Nephron progenitor cell (in vitro differentiated cells): Measurements from ENCODE around the gene RALGAPA1.
"Not testable (repeated sequence)": the region's sequence is repeated elsewhere in the genome, so short reads cannot be mapped to it uniquely, and the experiment has no call there.

Experiments used
- DNase-seq: peaks from one replicate; pipeline ENCODE4 v3.0.0; 2021
- H3K27ac Mint-ChIP-seq: 2 replicates; pipeline ENCODE4 v1.8.0; 2021; ENCODE audit warnings: mild to moderate bottlenecking, moderate library complexity, mixed read lengths
- H3K27me3 Mint-ChIP-seq: 2 replicates; pipeline ENCODE4 v1.8.0; 2021; ENCODE audit warnings: mild to moderate bottlenecking, low read depth, mixed read lengths; ENCODE audit not compliant: poor library complexity
- H3K36me3 Mint-ChIP-seq: 2 replicates; pipeline ENCODE4 v1.8.0; 2021; ENCODE audit warnings: low read depth, mixed read lengths
- H3K4me1 Mint-ChIP-seq: 2 replicates; pipeline ENCODE4 v1.8.0; 2021; ENCODE audit warnings: mixed read lengths
- H3K4me3 Mint-ChIP-seq: 2 replicates; pipeline ENCODE4 v1.8.0; 2021; ENCODE audit warnings: mild to moderate bottlenecking, moderate library complexity, mixed read lengths
- H3K9me3 Mint-ChIP-seq: 2 replicates; pipeline ENCODE4 v1.8.0; 2021; ENCODE audit warnings: mild to moderate bottlenecking, moderate library complexity, mixed read lengths
- TF ChIP-seq, protein P1 (sequence below): fragments of 200-600 bp; sonication (generic); IDR thresholded peaks from 2 replicates; pipeline ENCODE4 v1.5.0; 2021; ENCODE audit warnings: antibody characterized with exemption

RALGAPA1 gene

DNA sequence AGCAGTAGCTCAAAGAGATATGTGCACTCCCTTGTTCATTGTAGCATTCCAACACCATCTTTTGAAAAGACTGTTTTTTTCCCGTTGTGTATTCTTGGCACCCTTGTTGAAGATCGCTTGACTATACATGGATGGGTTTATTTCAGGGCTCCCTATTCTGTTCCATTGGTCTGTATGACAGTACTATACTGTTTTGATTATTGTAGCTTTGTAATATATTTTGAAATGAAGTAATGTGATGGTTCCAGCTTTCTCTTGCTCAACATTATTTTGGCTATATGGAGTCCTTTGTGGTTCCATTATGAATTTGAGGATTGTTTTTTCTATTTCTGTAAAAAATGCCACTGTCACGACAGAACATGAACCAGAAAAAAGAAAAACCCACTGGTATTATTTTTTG, 42.7 kb upstream of the RALGAPA1 start:
- no peak overlapping the region for H3K27ac Mint-ChIP-seq
- peaks cover 19% of the 10 kb centered on the region for H3K9me3 Mint-ChIP-seq
- H3K4me1 Mint-ChIP-seq: no peaks in the 10 kb centered on the region
- H3K36me3 Mint-ChIP-seq: peaks cover 70% of the 10 kb centered on the region
- H3K4me3 Mint-ChIP-seq: no peak overlapping the region
- no peak for DNase-seq
- H3K27me3 Mint-ChIP-seq: peaks cover 3% of the 10 kb centered on the region
- TF ChIP-seq, protein P1, sequence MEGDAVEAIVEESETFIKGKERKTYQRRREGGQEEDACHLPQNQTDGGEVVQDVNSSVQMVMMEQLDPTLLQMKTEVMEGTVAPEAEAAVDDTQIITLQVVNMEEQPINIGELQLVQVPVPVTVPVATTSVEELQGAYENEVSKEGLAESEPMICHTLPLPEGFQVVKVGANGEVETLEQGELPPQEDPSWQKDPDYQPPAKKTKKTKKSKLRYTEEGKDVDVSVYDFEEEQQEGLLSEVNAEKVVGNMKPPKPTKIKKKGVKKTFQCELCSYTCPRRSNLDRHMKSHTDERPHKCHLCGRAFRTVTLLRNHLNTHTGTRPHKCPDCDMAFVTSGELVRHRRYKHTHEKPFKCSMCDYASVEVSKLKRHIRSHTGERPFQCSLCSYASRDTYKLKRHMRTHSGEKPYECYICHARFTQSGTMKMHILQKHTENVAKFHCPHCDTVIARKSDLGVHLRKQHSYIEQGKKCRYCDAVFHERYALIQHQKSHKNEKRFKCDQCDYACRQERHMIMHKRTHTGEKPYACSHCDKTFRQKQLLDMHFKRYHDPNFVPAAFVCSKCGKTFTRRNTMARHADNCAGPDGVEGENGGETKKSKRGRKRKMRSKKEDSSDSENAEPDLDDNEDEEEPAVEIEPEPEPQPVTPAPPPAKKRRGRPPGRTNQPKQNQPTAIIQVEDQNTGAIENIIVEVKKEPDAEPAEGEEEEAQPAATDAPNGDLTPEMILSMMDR: no peak

DNA sequence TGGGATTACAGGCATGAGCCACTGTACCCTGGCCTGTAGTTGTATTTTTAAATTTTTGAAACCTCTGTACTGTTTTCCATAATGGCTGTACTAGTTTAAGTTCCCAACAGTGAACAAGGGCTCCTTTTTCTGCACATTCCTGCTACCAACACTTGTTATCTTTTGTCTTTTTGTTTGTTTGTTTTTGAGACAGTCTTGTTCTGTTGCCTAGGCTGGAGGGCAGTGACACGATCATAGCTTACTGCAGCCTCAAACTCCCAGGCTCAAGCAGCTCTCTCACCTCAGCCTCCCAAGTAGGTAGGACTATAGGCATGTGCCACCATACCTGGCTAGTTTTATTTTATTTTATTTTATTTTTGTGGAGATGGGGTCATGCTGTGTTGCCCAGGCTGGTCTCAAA, 40.0 kb upstream of the RALGAPA1 start:
- Mint-ChIP-seq H3K4me3 (no peak overlapping the region), H3K9me3 (peaks cover 19% of the 10 kb centered on the region), H3K36me3 (peaks cover 93% of the 10 kb centered on the region), H3K27me3 (peaks cover 3% of the 10 kb centered on the region), H3K27ac (no peak overlapping the region), H3K4me1 (no peaks in the 10 kb centered on the region)
- TF ChIP-seq, protein P1: no peak
- no peak for DNase-seq

DNA sequence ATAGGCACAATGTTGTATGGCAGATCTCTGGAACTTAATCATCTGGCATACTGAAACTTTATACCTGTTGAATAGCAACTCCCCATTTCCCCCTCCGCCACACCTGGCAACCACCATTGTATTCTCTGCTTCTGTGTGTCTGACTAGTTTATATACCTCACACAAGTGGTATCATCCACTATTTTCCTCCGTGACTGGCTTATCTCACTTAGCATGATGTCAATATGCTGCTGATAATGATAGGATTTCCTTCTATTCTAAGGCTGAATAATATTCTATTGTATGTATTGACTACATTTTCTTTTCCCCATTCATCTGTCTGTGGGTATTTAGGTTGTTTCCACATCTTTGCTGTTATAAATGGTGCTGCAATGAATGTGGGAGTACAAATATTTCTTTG, 38.5 kb upstream of the RALGAPA1 start:
- no peak overlapping the region for H3K27ac Mint-ChIP-seq
- no peaks in the 10 kb centered on the region for H3K4me1 Mint-ChIP-seq
- DNase-seq: no peak
- TF ChIP-seq, protein P1: no peak
- H3K36me3 Mint-ChIP-seq: peaks cover 95% of the 10 kb centered on the region
- H3K4me3 Mint-ChIP-seq: no peak overlapping the region
- peaks cover 27% of the 10 kb centered on the region for H3K9me3 Mint-ChIP-seq
- H3K27me3 Mint-ChIP-seq: peaks cover 3% of the 10 kb centered on the region

DNA sequence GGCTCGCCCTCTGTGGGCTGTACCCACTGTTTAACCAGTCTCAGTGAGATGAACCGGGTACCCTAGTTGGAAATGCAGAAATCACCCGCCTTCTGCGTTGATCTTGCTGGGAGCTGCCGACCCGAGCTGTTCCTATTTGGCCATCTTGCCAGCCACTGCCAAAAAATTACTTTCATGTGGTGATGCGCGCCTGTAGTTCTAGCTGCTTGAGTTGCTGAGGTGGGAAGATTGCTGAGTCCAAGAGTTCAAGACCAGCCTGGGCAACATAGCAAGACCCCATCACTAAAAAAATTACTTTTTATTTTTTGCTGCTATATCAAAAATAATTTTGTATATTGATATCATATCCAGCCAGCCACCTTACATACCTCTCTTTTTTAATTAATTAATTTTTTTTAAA, 35.4 kb upstream of the RALGAPA1 start:
- no peak for DNase-seq
- TF ChIP-seq, protein P1: no peak
- Mint-ChIP-seq H3K4me1 (no peaks in the 10 kb centered on the region), H3K27me3 (peaks cover under 1% of the 10 kb centered on the region), H3K27ac (no peak overlapping the region), H3K36me3 (peaks cover 95% of the 10 kb centered on the region), H3K4me3 (no peak overlapping the region), H3K9me3 (peaks cover 40% of the 10 kb centered on the region)

DNA sequence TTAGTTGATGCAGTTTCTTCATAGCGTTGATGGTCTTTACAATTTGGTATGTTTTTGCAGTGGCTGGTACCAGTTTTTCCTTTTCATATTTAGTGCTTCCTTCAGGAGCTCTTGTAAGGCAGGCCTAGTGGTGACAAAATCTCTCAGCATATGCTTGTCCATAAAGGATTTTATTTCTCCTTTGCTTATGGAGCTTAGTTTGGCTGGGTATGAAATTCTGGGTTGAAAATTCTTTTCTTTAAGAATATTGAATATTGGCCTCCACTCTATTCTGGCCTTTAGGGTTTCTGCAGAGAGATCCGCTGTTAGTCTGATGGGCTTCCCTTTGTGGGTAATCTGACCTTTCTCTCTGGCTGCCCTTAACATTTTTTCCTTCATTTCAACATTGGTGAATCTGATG, 33.1 kb upstream of the RALGAPA1 start:
- not testable (repeated sequence) for H3K4me1 Mint-ChIP-seq, H3K27ac Mint-ChIP-seq, H3K27me3 Mint-ChIP-seq, H3K4me3 Mint-ChIP-seq, DNase-seq
- H3K36me3 Mint-ChIP-seq: peaks cover 98% of the 10 kb centered on the region
- H3K9me3 Mint-ChIP-seq: peaks cover 57% of the 10 kb centered on the region

DNA sequence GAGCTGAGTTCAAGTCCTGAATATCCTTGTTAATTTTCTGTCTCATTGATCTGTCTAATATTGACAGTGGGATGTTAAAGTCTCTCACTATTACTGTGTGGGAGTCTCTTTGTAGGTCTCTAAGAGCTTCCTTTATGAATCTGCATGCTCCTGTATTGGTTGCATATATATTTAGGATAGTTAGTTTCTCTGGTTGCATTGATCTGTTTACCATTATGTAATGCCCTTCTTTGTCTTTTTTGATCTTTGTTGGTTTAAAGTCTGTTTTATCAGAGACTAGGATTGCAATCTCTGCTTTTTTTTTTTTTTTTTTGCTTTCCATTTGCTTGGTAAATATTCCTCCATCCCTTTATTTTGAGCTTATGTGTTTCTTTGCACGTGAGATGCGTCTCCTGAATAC, 32.6 kb upstream of the RALGAPA1 start:
- not testable (repeated sequence) for DNase-seq, H3K4me1 Mint-ChIP-seq, H3K27ac Mint-ChIP-seq, H3K27me3 Mint-ChIP-seq, H3K4me3 Mint-ChIP-seq
- Mint-ChIP-seq H3K36me3 (peaks cover 99% of the 10 kb centered on the region), H3K9me3 (peaks cover 57% of the 10 kb centered on the region)

DNA sequence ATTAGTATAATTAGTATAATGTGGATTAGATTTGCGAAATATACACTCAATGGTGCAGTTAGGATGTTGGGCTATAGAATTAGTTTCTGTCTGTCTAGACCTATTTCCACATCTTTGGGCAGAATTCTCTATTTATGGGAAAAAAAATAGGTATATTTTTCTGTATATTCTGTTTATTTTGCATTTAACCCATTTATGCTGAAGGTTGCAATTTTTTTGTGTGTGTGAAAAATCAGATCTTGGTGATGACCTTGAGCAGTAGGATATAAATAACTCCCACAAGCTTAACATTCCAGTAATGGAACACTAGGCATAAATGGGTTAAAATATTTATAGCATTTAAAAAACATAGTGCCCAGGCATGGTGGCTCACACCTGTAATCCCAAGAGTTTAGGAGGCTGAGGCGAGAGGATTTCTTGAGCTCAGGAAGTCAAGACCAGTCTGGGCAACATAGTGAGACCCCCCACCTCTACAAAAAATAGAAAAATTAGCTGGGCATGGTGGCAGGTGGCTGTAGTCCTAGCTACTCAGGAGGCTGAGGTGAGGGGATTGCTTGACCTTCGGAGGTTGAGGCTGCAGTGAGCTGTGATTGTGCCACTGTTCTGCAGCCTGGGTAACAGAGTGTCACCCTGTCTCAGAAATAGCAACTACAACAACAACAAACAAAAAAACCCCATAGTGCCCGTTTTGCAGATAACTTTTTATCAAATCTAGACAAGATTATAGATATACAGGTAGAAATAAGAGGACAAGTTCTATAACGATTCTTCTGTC, 26.3 kb upstream of the RALGAPA1 start:
- no peaks in the 10 kb centered on the region for H3K4me1 Mint-ChIP-seq
- TF ChIP-seq, protein P1: no peak

More for the DNA sequence above, 26.3 kb upstream of the RALGAPA1 start:
- no peak for DNase-seq
- peaks cover 60% of the 10 kb centered on the region for H3K36me3 Mint-ChIP-seq
- peaks cover 3% of the 10 kb centered on the region for H3K27me3 Mint-ChIP-seq
- H3K4me3 Mint-ChIP-seq: no peak overlapping the region
- H3K27ac Mint-ChIP-seq: no peak overlapping the region
- H3K9me3 Mint-ChIP-seq: peaks cover 26% of the 10 kb centered on the region
